Activated T-helper 1 cell treated with Interleukin-2 at 50 U/mL for 16 hours (primary cell): ENCODE measurements around the gene MAMLD1.

Experiments used
- DNase-seq: peaks from one replicate; pipeline ENCODE4 v3.0.0-alpha.2; 2020; ENCODE audit warnings: low read depth

The MAMLD1 gene

GRCh38 chrX:150357790-150358189 is 5.3 kb upstream of the MAMLD1 start:
- DNase-seq: no peak

- DNase-seq: no peak
These were observed 4.5 kb upstream of the MAMLD1 start for GRCh38 chrX:150358651-150359050.

- DNase-seq: no peak
These were observed 2.8 kb upstream of the MAMLD1 start for GRCh38 chrX:150360331-150360730.

GRCh38 chrX:150361070-150361776 is 1.9 kb upstream of the MAMLD1 start:
- DNase-seq: no peak

DNA sequence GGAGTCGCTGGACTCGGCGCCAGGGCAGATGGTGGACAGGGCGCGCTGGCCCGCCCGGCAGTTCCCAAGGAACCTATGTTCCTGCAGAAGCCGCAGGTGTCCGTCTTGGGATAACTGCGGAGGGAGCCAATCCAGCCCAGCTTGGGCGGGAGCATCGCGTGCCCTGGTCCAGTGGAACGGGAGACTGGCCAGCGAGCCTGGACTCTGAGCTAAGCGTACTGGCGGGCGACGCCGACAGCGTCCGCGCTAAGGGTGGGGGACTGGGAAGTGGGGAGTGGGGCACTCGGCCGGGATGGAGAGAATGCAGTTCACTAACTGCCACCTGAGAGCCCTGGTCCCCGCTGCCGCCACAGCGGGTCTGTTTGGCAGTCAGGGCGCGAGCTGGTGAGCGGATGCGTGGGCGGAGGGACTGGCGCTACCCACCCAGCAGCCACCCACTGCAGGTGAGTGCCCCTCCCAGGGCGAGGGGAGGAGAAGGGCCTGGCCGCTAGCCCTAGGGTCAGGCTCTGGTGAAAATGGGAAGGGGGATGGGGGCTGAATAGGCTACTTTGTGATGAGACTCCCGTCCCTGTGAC is 1.3 kb upstream of the MAMLD1 start:
- DNase-seq: no peak

GRCh38 chrX:150363561-150364346 is 637 bp downstream of the MAMLD1 start:
- DNase-seq: no peak

- DNase-seq: no peak
These were observed 1.4 kb downstream of the MAMLD1 start for GRCh38 chrX:150364347-150365050.

DNA sequence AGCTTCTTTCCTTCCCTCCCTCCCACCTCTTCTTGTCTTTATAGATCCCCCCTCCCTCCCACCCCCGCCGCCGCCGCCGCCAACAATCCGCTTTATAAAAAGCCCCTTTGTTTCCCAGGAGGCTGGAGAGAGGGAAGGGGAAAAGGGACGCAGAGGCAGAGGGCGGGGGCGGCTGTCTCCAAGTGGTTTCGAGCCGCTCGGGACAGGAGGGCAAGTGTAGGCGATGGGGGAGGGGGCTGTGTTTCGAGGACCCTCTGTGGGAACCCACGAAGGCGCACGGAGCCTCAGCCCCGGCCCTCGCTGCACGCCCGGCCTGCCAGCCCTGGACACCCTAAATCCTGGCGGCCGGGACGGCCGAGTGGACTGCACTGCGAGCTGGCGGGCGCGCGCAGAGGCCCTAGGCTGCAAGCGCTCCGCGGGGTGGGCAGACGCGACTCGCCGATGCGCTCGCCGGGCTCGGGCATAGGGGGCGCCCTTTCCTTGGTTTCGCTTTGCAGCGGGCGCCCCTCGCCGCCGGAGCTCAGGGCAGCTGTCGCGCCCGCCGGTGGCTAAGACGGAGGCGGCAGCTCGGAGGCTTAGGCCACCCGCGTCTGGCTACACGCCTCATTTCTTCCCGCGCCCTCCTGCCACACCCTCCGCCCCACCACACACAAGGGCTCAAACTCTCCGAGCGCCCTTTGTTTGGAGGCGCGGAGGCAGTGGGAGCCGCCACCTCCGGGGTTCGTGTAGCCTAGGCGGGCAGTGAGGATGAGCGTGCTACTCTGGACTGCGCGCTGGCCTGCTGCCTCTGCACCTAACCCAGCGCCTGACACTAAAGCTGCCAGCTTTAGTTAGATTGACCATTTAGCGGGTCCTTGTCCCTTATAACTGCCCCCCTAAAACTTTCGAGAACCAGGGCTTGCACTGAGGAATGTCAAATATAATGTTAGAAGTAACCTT is 2.2 kb downstream of the MAMLD1 start:
- DNase-seq: no peak

DNA sequence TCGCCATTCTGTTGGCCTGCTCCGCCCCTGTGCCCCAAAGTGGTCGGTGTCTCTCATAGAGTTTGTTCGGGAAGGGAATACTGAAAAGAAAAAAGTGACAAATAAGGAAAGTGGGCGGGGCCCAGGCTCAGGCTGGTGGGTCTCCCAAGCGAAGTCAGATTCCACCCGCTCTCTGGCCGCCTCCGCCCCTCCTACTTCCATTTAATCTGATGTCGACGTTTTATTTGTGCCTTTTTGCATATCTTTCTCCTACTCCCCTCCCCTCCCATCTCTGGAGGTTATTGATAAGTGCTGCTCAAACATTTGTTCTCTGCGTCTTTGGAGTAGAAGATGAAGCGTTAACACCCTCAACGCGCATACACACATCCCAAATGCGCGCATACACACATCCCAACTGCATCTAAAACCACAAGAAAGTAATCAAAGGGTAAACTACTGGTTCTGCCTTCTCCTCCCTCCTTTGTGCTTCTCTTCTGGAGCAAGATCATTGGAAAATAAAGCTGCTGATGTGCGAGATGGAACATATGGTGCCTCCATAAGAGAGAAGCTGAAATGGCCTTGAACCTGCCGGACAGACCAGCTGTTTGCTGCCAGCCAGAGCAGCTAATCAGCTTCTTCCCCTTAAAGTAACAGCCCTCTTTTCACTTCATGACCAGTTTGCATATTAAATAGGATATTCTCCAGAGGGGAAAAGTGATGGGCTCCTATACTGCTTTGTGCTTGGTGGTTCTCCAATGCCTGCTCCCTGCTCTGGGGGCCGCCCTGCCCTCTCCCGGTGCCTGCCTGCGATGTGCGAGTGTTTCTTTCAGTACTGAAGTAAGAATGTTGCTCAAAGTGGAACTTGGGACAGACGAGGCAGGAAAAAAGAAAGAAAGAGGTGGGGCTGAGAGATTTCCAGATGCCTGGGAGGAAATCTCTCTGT is 3.1 kb downstream of the MAMLD1 start:
- DNase-seq: no peak

DNA sequence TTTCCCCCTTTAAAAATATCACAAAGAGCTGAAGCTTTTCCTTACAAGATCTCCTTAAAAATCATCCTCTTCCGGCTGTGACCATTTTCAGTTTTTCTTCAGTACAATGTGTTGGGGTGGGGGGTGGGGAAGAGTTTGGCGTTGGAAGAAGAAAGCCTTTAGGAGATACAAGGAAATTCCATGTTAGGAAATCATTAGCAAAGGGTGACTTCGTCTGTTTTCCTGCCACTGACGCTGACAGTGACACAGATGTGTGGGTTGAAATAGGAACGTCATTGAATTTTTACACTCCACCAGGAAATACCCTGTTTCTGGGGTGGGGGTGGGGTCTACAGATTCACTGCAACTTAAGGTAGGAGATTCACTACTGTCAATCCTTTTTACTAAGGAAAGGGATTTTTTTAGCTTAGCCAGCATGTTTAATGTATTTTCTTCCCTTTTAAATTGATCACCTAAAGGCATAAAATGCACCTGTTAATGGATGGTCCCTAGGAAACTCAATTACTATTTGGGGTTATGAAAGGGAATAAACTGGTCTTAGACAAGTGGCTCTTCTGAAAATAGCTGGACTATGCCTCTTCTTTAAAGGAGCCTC is 3.9 kb downstream of the MAMLD1 start:
- DNase-seq: no peak

GRCh38 chrX:150370589-150371312 is 7.6 kb downstream of the MAMLD1 start:
- no peak for DNase-seq

DNA sequence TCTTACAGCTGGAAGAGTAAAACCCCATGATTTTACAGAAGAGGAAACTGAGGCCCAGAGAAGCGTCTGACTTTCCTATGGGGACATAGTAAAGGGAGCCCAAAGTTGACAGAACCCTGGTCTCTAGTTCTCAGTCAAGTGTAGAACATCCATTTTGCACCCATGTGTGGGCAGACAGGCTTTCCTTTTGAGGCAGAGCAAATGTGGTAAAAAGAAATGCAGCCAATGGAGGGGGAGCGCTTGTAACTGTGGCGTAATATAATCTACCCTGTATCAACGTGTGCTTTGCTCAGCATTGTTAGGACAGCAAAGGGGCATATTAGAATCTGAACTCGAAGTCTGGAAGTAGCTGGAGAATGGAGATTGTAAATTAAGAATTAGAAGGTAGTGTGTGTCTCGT is 8.8 kb downstream of the MAMLD1 start:
- no peak for DNase-seq

- DNase-seq: no peak
These were observed 9.2 kb downstream of the MAMLD1 start for GRCh38 chrX:150372280-150372679.

DNA sequence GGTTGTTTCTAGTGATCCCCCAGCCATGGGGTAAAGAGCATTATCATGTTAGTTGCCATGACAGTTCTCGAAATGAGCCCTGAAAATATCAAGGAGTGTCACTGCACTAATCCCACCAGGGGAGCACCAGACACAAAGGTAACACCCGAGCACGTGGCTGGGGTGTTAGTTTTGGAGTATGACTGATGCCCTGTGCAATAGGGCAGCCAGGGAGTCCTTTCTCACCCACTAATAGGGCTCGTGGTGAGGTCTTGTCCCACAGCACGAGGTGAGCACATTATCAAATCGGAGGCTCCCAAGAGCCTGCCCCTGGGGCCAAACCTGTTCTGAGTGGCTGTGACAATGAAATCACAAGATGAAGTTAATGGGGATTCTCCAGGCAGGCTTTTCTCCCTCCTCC is 9.6 kb downstream of the MAMLD1 start:
- DNase-seq: no peak

DNA sequence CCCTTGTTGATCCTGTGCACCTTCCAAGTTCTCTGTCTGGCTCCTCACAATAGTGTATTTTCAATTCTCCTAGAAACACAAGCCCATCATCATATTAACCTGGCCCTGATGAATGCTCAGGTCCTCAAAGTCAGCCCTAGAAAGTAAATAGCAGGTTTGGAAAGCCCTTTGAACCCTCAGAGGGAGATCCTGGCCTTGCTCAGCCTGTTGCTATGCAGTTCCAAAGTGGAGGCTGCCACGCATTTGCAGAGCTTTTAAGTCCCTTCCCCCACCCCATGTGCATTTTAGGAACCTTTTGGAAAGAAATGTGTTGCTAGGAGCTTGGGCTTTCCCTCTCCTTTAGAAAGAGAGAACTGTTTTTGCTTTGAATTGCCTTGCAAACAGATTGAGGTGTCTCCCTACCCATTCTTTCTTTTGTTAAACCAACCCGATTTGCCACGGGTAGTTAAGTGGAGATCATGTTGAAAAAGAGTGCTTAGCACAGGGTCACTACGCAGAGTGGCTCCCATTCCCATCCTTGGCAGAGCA is 12.2 kb downstream of the MAMLD1 start:
- no peak for DNase-seq

GRCh38 chrX:150377005-150377404 is 13.9 kb downstream of the MAMLD1 start:
- no peak for DNase-seq

GRCh38 chrX:150405006-150405405 is 41.9 kb downstream of the MAMLD1 start:
- DNase-seq: no peak

DNA sequence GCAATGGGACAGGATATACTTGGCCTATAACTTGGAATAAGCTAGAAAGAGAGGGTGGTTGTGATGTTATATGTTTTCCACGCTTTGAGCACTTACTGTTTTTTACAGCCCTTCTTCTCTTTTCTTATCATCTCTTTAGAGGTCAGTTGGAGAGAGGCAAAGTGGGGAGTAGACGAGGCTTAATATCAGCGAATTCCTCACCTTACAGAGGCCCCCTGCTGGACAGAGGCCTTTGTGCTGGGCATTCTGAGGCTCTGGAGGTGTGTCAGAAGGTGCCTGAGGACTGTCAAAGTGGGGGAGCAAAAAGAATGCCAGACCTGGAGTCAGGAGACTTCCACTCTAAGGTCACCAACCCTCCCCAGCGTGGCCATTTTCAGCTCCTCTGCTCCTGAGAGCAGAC is 42.5 kb downstream of the MAMLD1 start:
- no peak for DNase-seq

DNA sequence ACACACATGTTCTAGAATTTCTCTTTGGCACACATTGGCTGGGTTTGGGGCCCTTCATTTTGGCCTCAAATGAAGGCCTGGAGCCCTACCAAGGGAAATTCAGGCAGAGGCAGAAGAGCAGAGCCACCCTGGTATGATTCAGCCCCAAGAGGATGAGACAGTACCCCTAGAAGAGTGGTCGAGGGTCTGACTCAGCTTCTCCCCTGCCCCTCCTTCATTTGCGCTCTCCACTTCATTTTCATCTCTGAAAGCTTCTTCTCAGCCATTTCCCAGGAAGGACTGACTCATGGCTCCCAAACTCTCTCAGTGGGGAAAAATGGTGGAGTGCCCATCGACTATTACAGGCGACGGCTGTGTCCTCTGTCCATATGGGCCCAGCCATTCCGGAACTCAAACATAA is 43.5 kb downstream of the MAMLD1 start:
- no peak for DNase-seq
